Lower leg skin (tissue), 4 donors: ENCODE results near the gene PAGE2B. TPM values are rescaled to one million over a fixed set of nuclear protein-coding genes. Genes with fewer than 3 reads are reported as not detected.
"Not testable (repeated sequence)": the region's sequence is repeated elsewhere in the genome, so short reads cannot be mapped to it uniquely, and the experiment has no call there.

Experiments used
- DNase-seq, 2 donors: peaks; one replicate each; pipeline ENCODE4 v3.0.0-alpha.2; 2019; ENCODE audit warnings: low spot score in 2 of 2
- H3K4me3 ChIP-seq: fragments of 200-600 bp; sonication (generic); 2 replicates; pipeline ENCODE4 v1.5.1; 2017; ENCODE audit warnings: mild to moderate bottlenecking, low read depth; ENCODE audit not compliant: poor library complexity, severe bottlenecking
- POLR2A ChIP-seq, 2 donors: fragments of 450-650 bp; IDR thresholded peaks; one replicate each; pipeline ENCODE4 v1.6.1; 2016 to 2017; ENCODE audit warnings: antibody characterized with exemption in 2 of 2, mild to moderate bottlenecking in 1 of 2, moderate library complexity in 1 of 2
- WGBS, 2 donors: methylation state at CpG; one replicate each; pipeline ENCODE4 v1.1.5; 2018; 5-methylcytosine and 5-hydroxymethylcytosine counted together
- intact Hi-C: fragments of 100-400 bp; cut with DNase I; formaldehyde crosslinking; loops from one replicate; pipeline ENCODE4 v1.15.0; 2023; ENCODE audit warnings: low total_unique reads
- total RNA-seq, 4 donors: library from RNA; depleted of rRNA; stranded (reverse); fragments of >200 nt; gene quantifications; one replicate each; pipeline ENCODE4 v1.1.0, GENCODE V29; 2016
- TF ChIP-seq, protein P1 (sequence below), 3 donors: fragments of 450-650 bp; IDR thresholded peaks; one replicate each; pipeline ENCODE4 v1.5.1; 2016; ENCODE audit warnings: antibody characterized with exemption in 3 of 3, mild to moderate bottlenecking in 3 of 3, moderate library complexity in 2 of 3

PAGE2B gene
- total RNA-seq, 4 donors from 2014 or later, result not detected

DNA sequence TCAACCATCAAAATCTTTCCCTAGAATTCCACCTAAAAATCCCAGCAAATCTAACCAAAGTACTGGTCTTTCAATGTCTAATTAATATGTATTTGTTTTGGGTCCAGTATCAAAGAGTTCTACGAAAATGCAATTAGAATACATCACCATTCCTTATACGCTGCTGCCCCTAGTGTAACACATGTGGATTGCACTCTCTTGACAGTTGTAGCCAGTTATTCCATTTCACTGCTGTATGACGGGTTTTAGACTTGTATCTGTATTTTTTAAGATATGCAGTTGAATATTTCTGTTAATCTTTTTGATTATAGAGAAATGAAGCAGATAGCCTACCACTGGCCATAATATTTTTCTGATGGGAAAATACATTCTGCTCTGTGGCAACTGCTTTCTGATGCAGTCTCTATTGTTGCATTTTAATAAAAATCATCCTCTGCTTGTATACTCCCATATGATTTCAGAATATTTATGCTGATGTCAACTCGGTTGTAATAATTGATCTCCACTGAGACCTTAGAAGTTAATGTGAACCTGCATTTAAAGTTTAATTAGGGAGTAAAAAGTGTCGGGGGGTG is 17.1 kb upstream of the PAGE2B start:
- peak in 1 of 2 donors; percentile 17 for DNase-seq
- no peak for TF ChIP-seq POLR2A (IDR thresholded peaks at IDR 0.05)
- TF ChIP-seq, protein P1, sequence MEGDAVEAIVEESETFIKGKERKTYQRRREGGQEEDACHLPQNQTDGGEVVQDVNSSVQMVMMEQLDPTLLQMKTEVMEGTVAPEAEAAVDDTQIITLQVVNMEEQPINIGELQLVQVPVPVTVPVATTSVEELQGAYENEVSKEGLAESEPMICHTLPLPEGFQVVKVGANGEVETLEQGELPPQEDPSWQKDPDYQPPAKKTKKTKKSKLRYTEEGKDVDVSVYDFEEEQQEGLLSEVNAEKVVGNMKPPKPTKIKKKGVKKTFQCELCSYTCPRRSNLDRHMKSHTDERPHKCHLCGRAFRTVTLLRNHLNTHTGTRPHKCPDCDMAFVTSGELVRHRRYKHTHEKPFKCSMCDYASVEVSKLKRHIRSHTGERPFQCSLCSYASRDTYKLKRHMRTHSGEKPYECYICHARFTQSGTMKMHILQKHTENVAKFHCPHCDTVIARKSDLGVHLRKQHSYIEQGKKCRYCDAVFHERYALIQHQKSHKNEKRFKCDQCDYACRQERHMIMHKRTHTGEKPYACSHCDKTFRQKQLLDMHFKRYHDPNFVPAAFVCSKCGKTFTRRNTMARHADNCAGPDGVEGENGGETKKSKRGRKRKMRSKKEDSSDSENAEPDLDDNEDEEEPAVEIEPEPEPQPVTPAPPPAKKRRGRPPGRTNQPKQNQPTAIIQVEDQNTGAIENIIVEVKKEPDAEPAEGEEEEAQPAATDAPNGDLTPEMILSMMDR (IDR thresholded peaks at IDR 0.05), result no peak
- no peak overlapping the region for H3K4me3 ChIP-seq
- intact Hi-C loops, result no loop called here
- 22 to 23% methylated on average over 5 of the region's 5 CpGs for WGBS, 2 donors

DNA sequence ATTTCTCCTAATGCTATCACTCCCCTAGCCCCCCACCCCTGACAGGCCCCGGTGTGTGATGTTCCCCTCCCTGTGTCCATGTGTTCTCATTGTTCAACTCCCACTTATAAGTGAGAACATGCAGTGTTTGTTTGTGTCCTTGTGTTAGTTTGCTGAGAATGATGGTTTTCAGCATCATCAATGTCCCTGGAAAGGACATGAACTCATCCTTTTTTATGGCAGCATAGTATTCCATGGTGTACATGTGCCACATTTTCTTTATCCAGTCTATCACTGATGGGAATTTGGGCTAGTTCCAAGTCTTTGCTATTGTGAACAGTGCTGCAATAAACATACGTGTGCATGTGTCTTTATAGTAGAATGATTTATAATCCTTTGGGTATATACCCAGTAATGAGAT is 7.7 kb upstream of the PAGE2B start:
- intact Hi-C loops, H3K4me3 ChIP-seq, DNase-seq: not testable (repeated sequence)
- 85 to 90% methylated on average over 2 of the region's 2 CpGs for WGBS, 2 donors

DNA sequence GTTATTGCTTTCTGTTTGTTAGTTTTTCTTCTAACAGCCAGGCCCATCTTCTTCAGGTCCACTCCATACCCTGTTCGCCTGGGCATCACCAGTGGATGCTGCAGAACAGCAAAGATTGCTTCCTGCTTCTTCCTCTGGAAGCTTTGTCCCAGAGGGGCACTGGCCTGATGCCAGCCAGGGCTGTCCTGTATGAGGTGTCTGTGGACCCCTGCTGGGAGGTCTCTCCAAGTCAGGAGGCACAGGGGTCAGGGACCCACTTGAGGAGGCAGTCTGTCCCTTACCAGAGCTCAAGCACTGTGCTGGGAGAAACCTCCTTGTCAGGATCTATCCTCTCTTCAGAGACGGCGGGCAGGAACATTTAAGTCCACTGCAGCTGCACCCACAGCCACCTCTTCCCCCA is 2.5 kb upstream of the PAGE2B start:
- no peak for DNase-seq
- no peak overlapping the region for H3K4me3 ChIP-seq
- intact Hi-C loops, result no loop called here
- 76 to 85% methylated on average over 1 to 3 of the region's 3 CpGs for WGBS, 2 donors
- TF ChIP-seq, protein P1 (IDR thresholded peaks at IDR 0.05), result no peak
- TF ChIP-seq POLR2A (IDR thresholded peaks at IDR 0.05), result no peak

DNA sequence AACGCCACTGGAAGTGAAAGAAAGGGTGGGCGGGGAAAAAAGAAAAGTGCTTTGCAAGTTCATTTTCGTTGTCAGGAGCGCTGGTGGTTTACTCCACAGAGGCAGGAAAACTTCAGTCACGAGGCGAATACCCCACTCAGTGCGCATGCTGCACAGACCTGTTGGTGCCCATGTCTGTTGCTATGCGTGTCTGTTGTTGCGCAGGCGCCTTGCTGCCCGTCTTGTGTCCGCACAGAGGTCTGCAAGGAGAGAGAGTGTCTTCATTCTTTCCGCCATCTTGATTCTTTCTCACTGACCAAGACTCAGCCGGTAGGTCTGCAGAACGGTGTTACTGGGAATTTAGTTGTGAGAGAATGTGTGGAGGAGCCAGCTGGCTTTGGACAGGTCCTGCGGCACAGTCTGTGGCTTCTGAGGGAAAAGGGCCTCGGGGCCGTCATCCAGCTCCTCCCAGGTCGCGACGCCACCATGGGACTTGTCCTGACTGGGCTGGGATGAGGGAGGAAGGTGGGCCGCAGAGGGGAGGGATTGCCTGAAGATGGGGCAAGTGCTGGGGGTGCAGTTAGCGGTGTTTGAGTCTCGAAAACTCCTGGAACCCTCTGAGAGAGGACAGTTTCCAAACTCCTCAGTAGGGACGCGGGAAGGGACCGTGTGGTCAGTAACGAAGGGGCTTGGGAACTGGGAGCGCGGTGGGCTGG is 14.1 kb downstream of the PAGE2B start, which contains the start of gene PAGE2:
PAGE2 (plus strand) TSS at position 224 of the 695 bp plus-strand sequence. CDS start 1,003 bp downstream, outside the sequence.
- TF ChIP-seq, protein P1 (IDR thresholded peaks at IDR 0.05), result no peak
- no peak for TF ChIP-seq POLR2A (IDR thresholded peaks at IDR 0.05)
- WGBS, 2 donors, result 81 to 93% methylated on average over 28 to 30 of the region's 30 CpGs
- no peak for DNase-seq
- intact Hi-C loops, result no loop called here
- H3K4me3 ChIP-seq, result no peak within 1 kb of the TSS

DNA sequence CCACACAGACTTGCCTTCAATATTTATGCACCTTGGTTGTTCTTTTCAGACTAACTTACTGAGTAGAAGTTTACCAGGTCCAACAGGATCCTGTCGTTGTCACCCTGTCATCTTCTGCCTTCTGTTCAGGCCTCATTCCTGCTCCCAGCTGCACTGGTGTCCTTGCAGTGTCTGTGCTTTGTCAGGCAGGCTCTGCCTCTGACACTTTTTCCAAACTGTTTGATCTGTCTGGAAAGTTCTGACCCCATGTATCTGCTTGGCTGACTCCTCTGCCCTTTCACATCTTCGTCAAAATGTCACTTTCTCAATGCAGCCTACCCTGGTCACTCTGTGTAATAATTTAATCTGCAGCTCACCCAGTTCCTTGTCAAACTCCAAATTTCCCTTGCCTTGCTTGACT is 23.9 kb downstream of the PAGE2B start:
- no peak for DNase-seq
- intact Hi-C loops, result no loop called here
- TF ChIP-seq, protein P1 (IDR thresholded peaks at IDR 0.05), result no peak
- TF ChIP-seq POLR2A (IDR thresholded peaks at IDR 0.05), result no peak
- 38 to 42% methylated on average over 2 of the region's 2 CpGs for WGBS, 2 donors
- H3K4me3 ChIP-seq, result no peak overlapping the region

DNA sequence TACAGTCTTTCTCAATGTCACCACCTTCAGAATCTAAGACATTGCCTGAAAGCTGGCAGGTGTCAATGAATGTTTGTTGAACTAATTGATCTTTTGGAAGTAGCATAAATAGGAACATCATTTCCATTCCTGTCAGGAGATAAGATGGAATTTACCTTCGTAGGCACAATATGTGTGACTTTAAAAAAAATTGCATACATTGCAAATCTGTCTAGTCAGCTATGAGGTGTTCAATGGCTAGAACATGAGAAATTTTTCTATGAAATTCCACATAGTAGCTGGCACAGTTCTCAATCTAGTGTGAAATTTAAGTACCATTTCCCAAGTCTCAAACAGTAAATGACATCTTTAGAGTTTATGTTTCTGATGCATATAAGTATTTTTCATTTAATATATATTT is 24.3 kb downstream of the PAGE2B start:
- WGBS, 2 donors, result 51 to 69% methylated on average over 1 of the region's 1 CpG
- no peak for DNase-seq
- intact Hi-C loops, result no loop called here
- H3K4me3 ChIP-seq, result no peak overlapping the region
- TF ChIP-seq, protein P1 (IDR thresholded peaks at IDR 0.05), result no peak
- no peak for TF ChIP-seq POLR2A (IDR thresholded peaks at IDR 0.05)
